K562 treated with DMSO at 1 percent for 24 hours (cell line): Measurements from ENCODE around the gene RRP15. TPM values are rescaled to one million over a fixed set of nuclear protein-coding genes. Genes with fewer than 3 reads are reported as not detected.

Experiments
- total RNA-seq: library from RNA; unstranded; fragments of 300-600 nt; gene quantifications from 2 replicates; pipeline ENCODE4 v1.2.3, GENCODE V29; 2022; ENCODE audit warnings: low read depth; ENCODE audit not compliant: insufficient read depth

The RRP15 gene, protein sequence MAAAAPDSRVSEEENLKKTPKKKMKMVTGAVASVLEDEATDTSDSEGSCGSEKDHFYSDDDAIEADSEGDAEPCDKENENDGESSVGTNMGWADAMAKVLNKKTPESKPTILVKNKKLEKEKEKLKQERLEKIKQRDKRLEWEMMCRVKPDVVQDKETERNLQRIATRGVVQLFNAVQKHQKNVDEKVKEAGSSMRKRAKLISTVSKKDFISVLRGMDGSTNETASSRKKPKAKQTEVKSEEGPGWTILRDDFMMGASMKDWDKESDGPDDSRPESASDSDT
- 2.1 and 3.3 TPM in 2 replicates for total RNA-seq

GRCh38 chr1:218284917-218285635 is at the start of gene RRP15:
RRP15 (plus strand) TSS chr1:218285293; CDS start chr1:218285317, 24 bp downstream.

DNA sequence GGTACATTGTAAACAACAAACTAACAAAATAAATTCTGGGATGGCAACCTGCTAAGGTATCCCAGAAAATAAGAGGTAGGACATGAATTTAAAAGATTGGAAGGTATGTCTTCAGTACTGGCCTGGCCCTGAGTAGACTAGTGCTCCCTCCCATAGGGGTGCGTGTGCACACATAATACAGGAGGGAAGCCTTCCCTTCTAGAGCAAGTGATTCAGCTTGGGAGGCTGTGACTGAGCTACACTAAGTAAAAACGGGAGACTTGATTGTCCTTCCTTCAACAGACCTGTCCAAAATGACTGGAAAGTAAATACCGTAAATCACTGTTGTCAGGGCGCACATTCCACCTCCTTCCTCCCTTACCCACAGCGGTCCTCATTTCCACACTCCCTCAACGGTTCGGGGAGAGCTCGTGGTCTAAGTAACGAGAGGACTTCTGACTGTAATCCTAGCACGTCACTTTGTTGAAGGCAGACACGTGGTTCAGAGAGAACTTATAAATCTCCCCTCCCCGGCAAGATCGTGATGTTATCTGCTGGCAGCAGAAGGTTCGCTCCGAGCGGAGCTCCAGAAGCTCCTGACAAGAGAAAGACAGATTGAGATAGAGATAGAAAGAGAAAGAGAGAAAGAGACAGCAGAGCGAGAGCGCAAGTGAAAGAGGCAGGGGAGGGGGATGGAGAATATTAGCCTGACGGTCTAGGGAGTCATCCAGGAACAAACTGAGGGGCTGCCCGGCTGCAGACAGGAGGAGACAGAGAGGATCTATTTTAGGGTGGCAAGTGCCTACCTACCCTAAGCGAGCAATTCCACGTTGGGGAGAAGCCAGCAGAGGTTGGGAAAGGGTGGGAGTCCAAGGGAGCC is 60.0 kb downstream of the RRP15 start, which contains the start of gene TGFB2:
Gene TGFB2, plus strand, starts transcription at position 523 of the 859 bp plus-strand sequence. CDS start 1,366 bp downstream, outside the sequence.

Other genes starting within 250 kb of the RRP15 start
- 0.06 TPM in 1 of 2 replicates, not detected in the other for gene TGFB2, start 60.0 kb downstream of the RRP15 start, total RNA-seq